ENCODE measurements around the gene GALNT12. TPM values are rescaled to one million over a fixed set of nuclear protein-coding genes. Genes with fewer than 3 reads are reported as not detected.
A peak's percentile ranks its signal among the peaks of the same experiment; 100 is the strongest.

The GALNT12 gene, protein sequence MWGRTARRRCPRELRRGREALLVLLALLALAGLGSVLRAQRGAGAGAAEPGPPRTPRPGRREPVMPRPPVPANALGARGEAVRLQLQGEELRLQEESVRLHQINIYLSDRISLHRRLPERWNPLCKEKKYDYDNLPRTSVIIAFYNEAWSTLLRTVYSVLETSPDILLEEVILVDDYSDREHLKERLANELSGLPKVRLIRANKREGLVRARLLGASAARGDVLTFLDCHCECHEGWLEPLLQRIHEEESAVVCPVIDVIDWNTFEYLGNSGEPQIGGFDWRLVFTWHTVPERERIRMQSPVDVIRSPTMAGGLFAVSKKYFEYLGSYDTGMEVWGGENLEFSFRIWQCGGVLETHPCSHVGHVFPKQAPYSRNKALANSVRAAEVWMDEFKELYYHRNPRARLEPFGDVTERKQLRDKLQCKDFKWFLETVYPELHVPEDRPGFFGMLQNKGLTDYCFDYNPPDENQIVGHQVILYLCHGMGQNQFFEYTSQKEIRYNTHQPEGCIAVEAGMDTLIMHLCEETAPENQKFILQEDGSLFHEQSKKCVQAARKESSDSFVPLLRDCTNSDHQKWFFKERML
- 31.2 TPM for total RNA-seq (2021; ENCODE audit: unreplicated experiment)
- polyA plus RNA-seq (2012), result 30.0 and 30.3 TPM in 2 replicates
- Bru-seq, nascent RNA, result percentile 72 among the genes with signal in this experiment
- BruChase-seq, experiment 1, labeled RNA remaining after a 6-hour chase, result percentile 77 among the genes with signal in this experiment
- percentile 68 among the genes with signal in this experiment for BruChase-seq, experiment 2, labeled RNA remaining after a 2-hour chase
- long read RNA-seq, transcript GALNT12-201 (10 exons, 2,735 nt), result major isoform, 93 of 147 reads
- long read RNA-seq, partial matches to known transcripts, result 17 of 147 reads
- long read RNA-seq, other reads (novel, unspliced or antisense), result 37 of 147 reads

- no peak for DNase-seq (ENCODE audit: low read depth, low spot score)
- Histone ChIP-seq H3K4me1 (ENCODE audit: control insufficient read depth in 1 of 2, insufficient read depth in 2 of 2, low read length in 2 of 2) (peaks cover 31 to 52% of the 10 kb centered on the region in 2 experiments), H3K79me2 (ENCODE audit: insufficient read depth, low read length) (peaks cover 11% of the 10 kb centered on the region; the same call in 1 of the 2 replicates), H3K27me3 (ENCODE audit: insufficient read depth, low read length) (no peaks in the 10 kb centered on the region), H4K20me1 (ENCODE audit: insufficient read depth) (no peaks in the 10 kb centered on the region), H3K27ac (ENCODE audit: low read depth, low read length) (peak within 1 kb of the TSS; percentile 66), H2AFZ (ENCODE audit: low read depth, low read length, poor library complexity, severe bottlenecking) (peak within 1 kb of the TSS; percentile 87), H3K9ac (ENCODE audit: low read length) (peak within 1 kb of the TSS; percentile 80), H3K36me3 (ENCODE audit: control insufficient read depth in 1 of 2, insufficient read depth in 2 of 2, low read length in 2 of 2) (no peaks in the 10 kb centered on the region), H3K9me2 (ENCODE audit: insufficient read depth) (no peaks in the 10 kb centered on the region), H3K4me3 (replicated peaks in 1 of 2; ENCODE audit: low read depth in 1 of 2, low read length in 2 of 2) (peak within 1 kb of the TSS; percentile 68 to 79), H3K9me3 (ENCODE audit: control insufficient read depth in 1 of 2, insufficient read depth in 1 of 2, low read depth in 1 of 2, low read length in 2 of 2) (no peaks in the 10 kb centered on the region), H3K4me2 (ENCODE audit: low read length) (peak within 1 kb of the TSS; percentile 97)
- ChIA-PET POLR2A (no interaction called here), CTCF (interaction anchor here (0.7 to 2.8 kb wide), 5 partner anchors 7 to 333 kb away, joined by 3 to 14 read pairs (median 12); no protein-coding TSS in a partner anchor), RAD21 (ENCODE audit: low non-redundant PET in 1 of 2, low total read pairs in 2 of 2, uncharacterized antibody in 2 of 2, unreplicated experiment in 2 of 2) (interaction anchor here in 1 of 2 experiments (0.7 kb wide), 1 partner anchor 41 kb away, joined by 3 read pairs; no protein-coding TSS in a partner anchor)
- ATAC-seq, result peak; percentile 76
- TF ChIP-seq CTCF (IDR thresholded peaks at IDR 0.05 in 2 of 3, conservative IDR thresholded peaks at IDR 0.05 in 1 of 3; ENCODE audit: borderline replicate concordance in 1 of 3, insufficient read depth in 1 of 3, low read depth in 2 of 3, low read length in 2 of 3) (no peak), ZFX (IDR thresholded peaks at IDR 0.05) (peak; percentile 37; the same call in 1 of the 2 replicates), REST (IDR thresholded peaks at IDR 0.05; ENCODE audit: low read depth) (no peak), POLR2AphosphoS5 (IDR thresholded peaks at IDR 0.05; ENCODE audit: low read depth, low read length) (peak; percentile 93), POLR2A (IDR thresholded peaks at IDR 0.05; ENCODE audit: borderline replicate concordance, extremely low read depth, insufficient read depth, insufficient read length) (peak; percentile 38), MAX (IDR thresholded peaks at IDR 0.05) (peak; percentile 50; the same call in 1 of the 2 replicates)
- intact Hi-C loops (cut with micrococcal nuclease), result loop anchor here (2.0 kb wide), 1 partner anchor 334 kb away; no protein-coding TSS in a partner anchor
- BruUV-seq (replicated peaks), result no TSS peak
Observed at GRCh38 chr9:98807070-98807813, at the start of gene GALNT12. Gene GALNT12 (plus strand): TSS chr9:98807670. CDS start chr9:98807699, 29 bp downstream.
